Neuronal stem cell (in vitro differentiated cells): ENCODE results near the gene CRTC2.

Experiments
- DNase-seq: peaks from one replicate; pipeline ENCODE4 v3.0.0-alpha.2; 2013; ENCODE audit warnings: low spot score
- H2AFZ ChIP-seq: one replicate; pipeline ENCODE4 v1.6.1; 2013; ENCODE audit warnings: mild to moderate bottlenecking, low read length, inconsistent platforms
- H2AK5ac ChIP-seq: 2 replicates; pipeline ENCODE4 v1.6.1; 2013; ENCODE audit warnings: low read depth, mild to moderate bottlenecking, inconsistent platforms, low read length, moderate library complexity, mixed read lengths
- H2BK120ac ChIP-seq: 2 replicates; pipeline ENCODE4 v1.6.1; 2013; ENCODE audit warnings: low read depth, mild to moderate bottlenecking, inconsistent platforms, low read length, moderate library complexity, mixed read lengths
- H2BK12ac ChIP-seq: one replicate; pipeline ENCODE4 v1.6.1; 2013; ENCODE audit warnings: low read length, inconsistent platforms
- H2BK15ac ChIP-seq: 2 replicates; pipeline ENCODE4 v1.6.1; 2013; ENCODE audit warnings: mild to moderate bottlenecking, low read length, inconsistent platforms, mixed read lengths
- H2BK5ac ChIP-seq: one replicate; pipeline ENCODE4 v1.6.1; 2013; ENCODE audit warnings: inconsistent platforms, mild to moderate bottlenecking, low read length, moderate library complexity
- H3K14ac ChIP-seq: one replicate; pipeline ENCODE4 v1.6.1; 2013; ENCODE audit warnings: low read length, inconsistent platforms
- H3K18ac ChIP-seq: 2 replicates; pipeline ENCODE4 v1.6.1; 2013; ENCODE audit warnings: low read length, inconsistent platforms
- H3K23ac ChIP-seq: 2 replicates; pipeline ENCODE4 v1.6.1; 2013; ENCODE audit warnings: low read depth, mild to moderate bottlenecking, mixed read lengths, low read length, inconsistent platforms; ENCODE audit not compliant: poor library complexity
- H3K27ac ChIP-seq: replicated peaks from 3 replicates; pipeline ENCODE4 v1.5.1; 2013; ENCODE audit warnings: low read length, inconsistent platforms
- H3K27me3 ChIP-seq, 3 experiments: 2 replicates each; pipeline ENCODE4 v1.6.1; 2013; ENCODE audit warnings: low read length in 3 of 3, mild to moderate bottlenecking in 2 of 3, inconsistent platforms in 1 of 3, low read depth in 1 of 3, mixed read lengths in 1 of 3, moderate library complexity in 1 of 3; ENCODE audit not compliant: control insufficient read depth in 3 of 3, insufficient read depth in 3 of 3
- H3K36me3 ChIP-seq, 2 donors: replicated peaks in 1 of 2; 2 replicates each; pipeline ENCODE4 v1.6.1; 2013; ENCODE audit warnings: low read length in 2 of 2; ENCODE audit not compliant: control insufficient read depth in 2 of 2, insufficient read depth in 2 of 2
- H3K4ac ChIP-seq: 2 replicates; pipeline ENCODE4 v1.6.1; 2013; ENCODE audit warnings: inconsistent platforms, mild to moderate bottlenecking, low read length, moderate library complexity
- H3K4me1 ChIP-seq, 2 donors: 1 replicate in 1 of 2; 2 replicates in 1 of 2; pipeline ENCODE4 v1.6.1; 2013; ENCODE audit warnings: low read length in 2 of 2, low read depth in 1 of 2; ENCODE audit not compliant: control insufficient read depth in 2 of 2, insufficient read depth in 1 of 2
- H3K4me2 ChIP-seq: one replicate; pipeline ENCODE4 v1.6.1; 2013; ENCODE audit warnings: mild to moderate bottlenecking, low read length, inconsistent platforms; ENCODE audit not compliant: insufficient read depth, poor library complexity, severe bottlenecking
- H3K4me3 ChIP-seq, 2 donors: 2 replicates each; pipeline ENCODE4 v1.5.1; 2013; ENCODE audit warnings: low read length in 2 of 2, mild to moderate bottlenecking in 2 of 2, inconsistent platforms in 1 of 2, moderate library complexity in 1 of 2
- H3K79me1 ChIP-seq: one replicate; pipeline ENCODE4 v1.6.1; 2013; ENCODE audit warnings: low read depth, mild to moderate bottlenecking, inconsistent platforms, low read length, moderate library complexity
- H3K9ac ChIP-seq: one replicate; pipeline ENCODE4 v1.6.1; 2013; ENCODE audit warnings: mild to moderate bottlenecking, low read depth, low read length, inconsistent platforms; ENCODE audit not compliant: poor library complexity
- H3K9me3 ChIP-seq, 2 donors: replicated peaks in 1 of 2; 2 replicates each; pipeline versions ENCODE3 to v1.6.1; 2013; ENCODE audit warnings: low read length in 2 of 2, mild to moderate bottlenecking in 2 of 2, inconsistent platforms in 1 of 2, low read depth in 1 of 2, mixed read lengths in 1 of 2, moderate library complexity in 1 of 2; ENCODE audit not compliant: control insufficient read depth in 2 of 2, insufficient read depth in 1 of 2
- H4K8ac ChIP-seq: one replicate; pipeline ENCODE4 v1.6.1; 2013; ENCODE audit warnings: low read depth, mild to moderate bottlenecking, inconsistent platforms, low read length, moderate library complexity
- H4K91ac ChIP-seq: one replicate; pipeline ENCODE4 v1.6.1; 2013; ENCODE audit warnings: low read length, low read depth, mild to moderate bottlenecking, inconsistent platforms; ENCODE audit not compliant: poor library complexity
- WGBS, 2 donors: extraction: QIAGEN DNeasy Blood & Tissue Kit; methylation state at CpG; one replicate each; pipeline ENCODE4 v1.1.7; 2013; ENCODE audit warnings: missing lambda C conversion rate in 2 of 2, mixed read lengths in 1 of 2; ENCODE audit not compliant: insufficient read length in 2 of 2, insufficient replicate concordance in 1 of 2; ENCODE audit errors: extremely low coverage in 2 of 2; 5-methylcytosine and 5-hydroxymethylcytosine counted together

CRTC2 gene

GRCh38 chr1:153956997-153957715 lies 1.3 kb downstream of the CRTC2 start:
- no peak overlapping the region for H2BK5ac ChIP-seq
- H2BK15ac ChIP-seq: no peak overlapping the region
- no peak overlapping the region for H3K4ac ChIP-seq
- no peak overlapping the region for H2AK5ac ChIP-seq
- no peak overlapping the region for H2BK12ac ChIP-seq
- peak overlapping the region; percentile 90 for H2AFZ ChIP-seq
- no peak overlapping the region for H3K14ac ChIP-seq
- peak overlapping the region; percentile 56 for H3K4me2 ChIP-seq
- H4K91ac ChIP-seq: no peak overlapping the region
- H3K79me1 ChIP-seq: peaks cover 14% of the 10 kb centered on the region
- H3K4me1 ChIP-seq: peaks cover 15 to 19% of the 10 kb centered on the region in 2 donors
- no CpG with 5 or more reads among the region's 6 CpGs for WGBS, 2 donors
- H3K18ac ChIP-seq: no peak overlapping the region
- peak overlapping the region; percentile 88 to 97 for H3K4me3 ChIP-seq
- H2BK120ac ChIP-seq: no peak overlapping the region
- no peak for DNase-seq
- H3K9me3 ChIP-seq: no peaks in the 10 kb centered on the region
- H3K9ac ChIP-seq: peak overlapping the region; percentile 94
- no peaks in the 10 kb centered on the region for H3K27me3 ChIP-seq
- no peak overlapping the region for H3K23ac ChIP-seq
- no peak overlapping the region for H4K8ac ChIP-seq
- H3K27ac ChIP-seq: no peak overlapping the region
- peaks cover 26 to 57% of the 10 kb centered on the region in 2 donors for H3K36me3 ChIP-seq

GRCh38 chr1:153954826-153955225 lies 3.6 kb downstream of the CRTC2 start:
- Histone ChIP-seq H3K79me1 (peaks cover 10% of the 10 kb centered on the region), H2BK5ac (no peak overlapping the region), H3K9ac (no peak overlapping the region), H3K18ac (no peak overlapping the region), H3K9me3 (no peaks in the 10 kb centered on the region), H2BK12ac (no peak overlapping the region), H3K4me3 (no peak overlapping the region), H3K14ac (no peak overlapping the region), H2BK120ac (no peak overlapping the region), H3K4ac (no peak overlapping the region), H4K8ac (no peak overlapping the region), H3K36me3 (peaks cover 21 to 58% of the 10 kb centered on the region in 2 donors), H3K4me2 (no peak overlapping the region), H3K4me1 (peaks cover 9 to 13% of the 10 kb centered on the region in 2 donors), H4K91ac (no peak overlapping the region), H2BK15ac (no peak overlapping the region), H3K23ac (no peak overlapping the region), H2AFZ (no peak overlapping the region), H3K27me3 (no peaks in the 10 kb centered on the region), H3K27ac (no peak overlapping the region), H2AK5ac (no peak overlapping the region)
- no CpG with 5 or more reads among the region's 10 CpGs for WGBS, 2 donors
- DNase-seq: no peak

GRCh38 chr1:153953859-153954365 lies 4.5 kb downstream of the CRTC2 start:
- Histone ChIP-seq H3K4me1 (peaks cover 9% of the 10 kb centered on the region in 2 donors), H2AK5ac (no peak overlapping the region), H4K8ac (no peak overlapping the region), H3K23ac (no peak overlapping the region), H3K79me1 (peaks cover 10% of the 10 kb centered on the region), H2BK120ac (no peak overlapping the region), H3K9ac (no peak overlapping the region), H3K4me2 (no peak overlapping the region), H2BK15ac (no peak overlapping the region), H2AFZ (no peak overlapping the region), H3K36me3 (peaks cover 20 to 57% of the 10 kb centered on the region in 2 donors), H3K27me3 (no peaks in the 10 kb centered on the region), H4K91ac (no peak overlapping the region), H2BK5ac (no peak overlapping the region), H3K18ac (no peak overlapping the region), H3K4ac (no peak overlapping the region), H2BK12ac (no peak overlapping the region), H3K14ac (no peak overlapping the region), H3K9me3 (no peaks in the 10 kb centered on the region), H3K4me3 (no peak overlapping the region), H3K27ac (no peak overlapping the region)
- no CpG with 5 or more reads among the region's 4 CpGs for WGBS, 2 donors
- no peak for DNase-seq

GRCh38 chr1:153951801-153952200 lies 6.6 kb downstream of the CRTC2 start:
- peaks cover 27 to 73% of the 10 kb centered on the region in 2 donors for H3K36me3 ChIP-seq
- no peak overlapping the region for H3K27ac ChIP-seq
- H2BK120ac ChIP-seq: no peak overlapping the region
- peak overlapping the region; percentile 13 for H2BK5ac ChIP-seq
- H2AK5ac ChIP-seq: no peak overlapping the region
- DNase-seq: no peak
- H3K23ac ChIP-seq: no peak overlapping the region
- H3K79me1 ChIP-seq: peaks cover 4% of the 10 kb centered on the region
- no CpG with 5 or more reads among the region's 2 CpGs for WGBS, 2 donors
- H4K8ac ChIP-seq: no peak overlapping the region
- H3K4me2 ChIP-seq: no peak overlapping the region
- no peak overlapping the region for H3K4me3 ChIP-seq
- no peak overlapping the region for H2BK15ac ChIP-seq
- no peak overlapping the region for H4K91ac ChIP-seq
- no peak overlapping the region for H3K18ac ChIP-seq
- H3K4me1 ChIP-seq: peaks cover 2 to 3% of the 10 kb centered on the region in 2 donors
- no peak overlapping the region for H3K14ac ChIP-seq
- no peaks in the 10 kb centered on the region for H3K27me3 ChIP-seq
- H2BK12ac ChIP-seq: no peak overlapping the region
- no peak overlapping the region for H3K4ac ChIP-seq
- no peak overlapping the region for H2AFZ ChIP-seq
- peak overlapping the region; percentile 30 for H3K9ac ChIP-seq
- H3K9me3 ChIP-seq: no peaks in the 10 kb centered on the region
